HG03103 (cell line): ENCODE data around the gene FLG2.
"Not testable (repeated sequence)": the region's sequence is repeated elsewhere in the genome, so short reads cannot be mapped to it uniquely, and the experiment has no call there.

Experiments
- ATAC-seq: cut with Tn5 transposase; IDR thresholded peaks from one replicate; pipeline ENCODE4 v1.9.1; 2021; ENCODE audit warnings: low read depth; ENCODE audit not compliant: unreplicated experiment

FLG2 gene

GRCh38 chr1:152313319-152313801 is 46.4 kb downstream of the FLG2 start:
- no peak for ATAC-seq

- not testable (repeated sequence) for ATAC-seq
Observed at GRCh38 chr1:152312169-152312568, 47.6 kb downstream of the FLG2 start.

DNA sequence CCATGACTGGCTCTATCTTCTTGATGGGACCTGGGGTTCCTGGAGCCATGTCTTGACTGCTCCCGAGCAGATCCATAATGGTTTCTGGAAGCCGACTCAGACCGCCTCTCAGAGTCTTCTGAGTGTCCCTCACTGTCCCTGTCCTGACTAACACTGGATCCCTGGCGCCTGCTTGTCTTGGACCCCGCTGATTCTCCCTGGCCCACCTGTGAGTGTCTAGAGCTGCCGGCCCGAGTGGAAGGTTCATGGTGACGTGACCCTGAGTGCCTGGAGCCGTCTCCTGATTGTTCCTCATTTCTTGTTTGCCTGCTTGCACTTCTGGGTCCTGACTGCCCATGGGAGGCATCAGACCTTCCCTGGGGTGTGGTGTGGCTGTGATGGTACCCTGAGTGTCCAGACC is 49.9 kb downstream of the FLG2 start:
- ATAC-seq = no peak

DNA sequence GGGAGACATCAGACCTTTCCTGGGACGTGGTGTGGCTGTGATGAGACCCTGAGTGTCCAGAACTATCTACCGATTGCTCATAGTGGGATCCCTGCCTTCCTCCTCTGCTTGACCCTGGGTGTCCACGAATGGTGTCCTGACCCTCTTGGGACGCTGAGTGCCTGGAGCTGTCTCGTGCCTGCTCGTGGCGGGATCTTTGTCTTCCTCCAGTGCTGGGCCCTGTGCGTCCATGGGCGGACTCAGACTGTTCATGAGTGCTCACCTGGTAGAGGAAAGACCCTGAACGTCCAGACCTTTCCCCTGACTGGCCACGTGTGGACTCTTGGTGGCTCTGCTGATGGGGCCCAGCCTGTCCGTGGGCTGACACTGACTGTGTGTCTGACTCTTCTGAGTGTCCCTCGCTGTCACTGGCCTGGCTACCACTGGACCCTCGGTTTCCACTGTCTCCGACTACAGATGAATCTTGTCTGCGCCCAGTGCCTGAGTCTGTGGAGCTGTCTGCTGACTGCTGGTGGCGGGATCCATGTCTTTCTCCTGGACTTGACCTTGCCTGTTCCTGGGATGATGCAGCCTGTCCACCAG is 50.4 kb downstream of the FLG2 start:
- ATAC-seq = not testable (repeated sequence)

DNA sequence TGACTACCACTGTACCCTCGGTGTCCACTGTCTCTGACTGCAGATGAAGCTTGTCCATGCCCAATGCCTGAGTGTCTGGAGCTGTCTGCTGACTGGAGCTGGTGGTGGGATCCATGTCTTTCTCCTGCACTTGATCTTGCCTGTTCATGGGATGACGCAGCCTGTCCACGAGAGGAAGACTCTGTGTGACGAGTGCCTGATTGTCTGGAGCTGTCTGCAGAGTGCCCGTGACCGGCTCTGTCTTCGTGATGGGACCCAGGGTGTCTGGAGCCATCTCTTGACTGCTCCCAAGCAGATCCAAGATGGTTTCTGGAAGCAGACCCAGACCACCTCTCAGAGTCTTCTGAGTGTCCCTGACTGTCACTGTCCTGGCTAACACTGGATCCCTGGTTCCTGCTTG is 51.0 kb downstream of the FLG2 start:
- not testable (repeated sequence) for ATAC-seq

- ATAC-seq = not testable (repeated sequence)
Observed at GRCh38 chr1:152307970-152308369, 51.8 kb downstream of the FLG2 start.

GRCh38 chr1:152306123-152306522 is 53.7 kb downstream of the FLG2 start:
- ATAC-seq = not testable (repeated sequence)

DNA sequence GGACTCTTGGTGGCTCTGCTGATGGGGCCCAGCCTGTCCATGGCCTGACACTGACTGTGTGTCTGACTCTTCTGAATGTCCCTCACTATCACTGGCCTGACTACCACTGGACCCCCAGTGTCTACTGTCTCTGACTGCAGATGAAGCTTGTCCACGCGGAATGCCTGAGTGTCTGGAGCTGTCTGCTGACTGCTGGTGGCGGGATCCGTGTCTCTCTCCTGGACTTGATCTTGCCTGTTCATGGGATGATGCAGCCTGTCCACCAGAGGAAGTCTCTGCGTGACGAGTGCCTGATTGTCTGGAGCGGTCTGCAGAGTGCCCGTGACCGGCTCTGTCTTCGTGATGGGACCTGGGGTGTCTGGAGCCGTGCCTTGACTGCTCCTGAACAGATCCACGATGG is 55.0 kb downstream of the FLG2 start:
- not testable (repeated sequence) for ATAC-seq

GRCh38 chr1:152303139-152303872 is 56.5 kb downstream of the FLG2 start:
- not testable (repeated sequence) for ATAC-seq
